GM19455 (cell line): ENCODE data around the gene IFI27L1.
A peak's percentile ranks its signal among the peaks of the same experiment; 100 is the strongest.
"Not testable (repeated sequence)": the region's sequence is repeated elsewhere in the genome, so short reads cannot be mapped to it uniquely, and the experiment has no call there.

Experiments used
- ATAC-seq: cut with Tn5 transposase; IDR thresholded peaks from one replicate; pipeline ENCODE4 v1.9.1; 2021; ENCODE audit not compliant: unreplicated experiment

IFI27L1 gene

DNA sequence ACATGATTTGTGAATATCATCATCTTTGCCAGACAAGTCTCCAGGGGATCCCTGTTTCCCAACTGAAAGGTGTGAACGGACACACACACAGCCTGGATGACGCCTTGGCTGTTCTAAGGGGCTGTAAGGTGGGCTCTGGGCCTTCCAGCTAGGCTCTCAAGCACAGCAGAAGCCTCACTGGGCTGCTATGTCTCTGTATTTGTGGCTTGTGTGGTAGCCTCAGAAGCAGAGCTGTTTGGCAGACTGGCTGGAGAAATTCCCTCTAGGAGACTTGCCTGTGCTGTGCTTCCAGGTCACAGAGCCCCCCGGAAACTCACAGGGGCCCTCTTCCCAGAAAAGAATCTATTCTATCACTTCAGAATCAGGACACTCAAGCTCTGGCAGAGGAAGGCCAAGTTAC lies 33.5 kb upstream of the IFI27L1 start:
- no peak for ATAC-seq

DNA sequence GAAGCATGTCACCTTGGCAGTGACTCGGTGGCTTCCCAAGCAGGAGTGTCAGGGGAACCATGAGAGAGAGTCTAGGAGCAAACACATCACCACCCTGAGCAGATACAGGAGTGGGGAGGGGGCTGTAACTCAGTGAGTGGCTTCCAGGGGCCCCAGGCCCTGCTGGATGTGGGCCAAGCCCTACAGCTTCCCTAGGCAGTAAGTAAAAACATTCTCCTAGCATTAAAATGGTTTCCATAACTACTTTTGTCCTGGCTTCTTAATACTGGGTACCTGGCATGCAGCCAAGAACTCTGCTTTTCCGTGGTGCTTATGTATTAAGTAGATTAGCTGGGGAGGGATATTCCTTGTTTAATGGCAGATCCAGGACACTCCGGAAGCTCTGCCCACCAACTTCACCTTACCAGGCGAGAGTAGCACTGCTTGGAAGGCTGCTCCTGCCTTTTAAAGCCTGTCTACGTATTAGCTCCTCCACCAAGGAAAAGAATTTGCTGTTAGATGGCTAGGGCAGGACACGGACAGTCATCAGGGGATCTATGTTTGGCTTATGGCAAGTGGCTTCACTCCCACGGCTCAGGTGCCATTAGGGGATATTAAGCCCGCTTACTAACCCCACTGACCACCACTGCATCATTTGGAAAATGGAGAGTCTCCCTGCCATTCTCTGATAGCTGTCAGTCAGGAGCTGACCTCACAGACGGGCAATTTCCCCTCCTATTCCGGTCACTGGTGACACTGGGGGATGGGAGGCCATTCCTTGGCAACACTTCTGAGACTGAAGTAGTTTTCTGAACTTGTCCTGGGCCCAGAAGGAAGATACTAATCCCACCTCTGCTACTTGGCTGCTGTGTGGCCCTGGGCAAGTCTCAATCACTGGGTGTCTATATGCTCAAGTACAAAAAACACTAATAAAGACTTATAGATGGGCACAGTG lies 32.2 kb upstream of the IFI27L1 start:
- no peak for ATAC-seq

- no peak for ATAC-seq
Measured at GRCh38 chr14:94049625-94050023, 31.5 kb upstream of the IFI27L1 start.

DNA sequence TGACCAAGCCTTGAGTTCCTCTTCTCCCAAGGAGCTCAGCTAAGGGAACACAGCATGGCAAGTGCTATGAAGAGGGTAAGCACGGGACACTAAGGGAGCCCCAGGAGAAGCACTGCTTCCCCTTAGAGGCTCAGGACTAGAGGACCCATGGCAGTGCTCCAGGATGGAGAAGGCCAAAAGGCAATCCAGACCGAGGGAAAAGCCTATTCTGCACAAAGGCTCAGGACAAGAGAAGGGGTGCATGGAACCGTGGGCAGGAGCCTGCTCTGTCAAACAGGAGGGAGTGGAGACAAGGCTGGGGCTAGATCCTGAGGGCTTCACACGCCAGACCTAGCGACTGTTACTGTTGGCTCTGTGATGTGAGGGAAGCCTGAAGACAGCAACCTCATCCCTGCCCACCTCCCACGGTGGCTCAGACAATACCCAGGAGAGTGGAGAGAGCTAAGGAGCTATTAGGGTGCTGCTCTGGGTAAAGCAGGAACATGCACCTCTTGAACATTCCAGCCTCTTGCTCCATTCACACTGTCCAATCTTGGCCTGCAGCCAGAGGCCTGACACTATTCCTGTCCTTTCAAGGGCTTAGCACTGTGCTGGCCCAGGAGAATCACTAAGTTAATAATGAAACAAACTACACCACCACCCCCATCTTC lies 30.8 kb upstream of the IFI27L1 start:
- no peak for ATAC-seq

GRCh38 chr14:94051115-94051514 lies 30.0 kb upstream of the IFI27L1 start:
- ATAC-seq, result no peak

DNA sequence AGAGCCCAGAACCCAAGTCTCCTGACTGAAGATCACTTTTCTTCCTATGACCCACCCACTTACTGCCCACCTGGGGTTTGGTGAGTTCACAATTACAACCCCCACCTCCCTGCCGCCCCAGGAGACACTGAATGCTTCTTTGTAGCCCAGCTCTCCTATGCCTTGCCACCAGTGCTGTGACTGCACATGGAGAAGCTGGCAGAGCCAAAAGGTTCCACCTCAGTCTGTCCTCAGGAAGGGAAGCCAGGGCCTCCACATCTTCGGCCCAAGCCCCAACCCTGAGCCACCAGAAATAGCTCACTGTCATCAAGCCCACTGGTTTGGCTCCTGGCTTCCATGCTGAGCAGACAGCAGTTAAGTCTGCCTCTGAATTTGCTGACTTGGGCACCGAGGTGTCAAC lies 29.3 kb upstream of the IFI27L1 start:
- no peak for ATAC-seq

DNA sequence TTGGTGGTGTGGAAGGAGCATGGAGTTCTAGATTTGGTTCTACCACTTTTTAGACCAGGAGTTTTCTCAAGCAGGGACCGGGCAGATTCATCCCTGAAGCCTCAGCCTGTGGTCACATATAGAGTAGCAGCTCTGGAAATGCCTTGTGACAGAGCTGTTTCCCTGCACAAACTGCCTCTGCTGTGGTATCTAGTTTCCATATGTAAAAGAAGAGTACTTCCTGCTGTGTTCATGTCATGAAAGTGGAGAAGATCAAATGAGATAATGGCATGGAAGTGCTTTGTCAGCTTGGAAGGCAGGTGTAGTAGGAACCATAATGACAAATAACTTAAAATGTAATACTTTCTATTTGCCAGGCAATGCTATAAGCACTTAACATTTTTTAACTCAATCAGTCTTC lies 28.9 kb upstream of the IFI27L1 start:
- no peak for ATAC-seq

DNA sequence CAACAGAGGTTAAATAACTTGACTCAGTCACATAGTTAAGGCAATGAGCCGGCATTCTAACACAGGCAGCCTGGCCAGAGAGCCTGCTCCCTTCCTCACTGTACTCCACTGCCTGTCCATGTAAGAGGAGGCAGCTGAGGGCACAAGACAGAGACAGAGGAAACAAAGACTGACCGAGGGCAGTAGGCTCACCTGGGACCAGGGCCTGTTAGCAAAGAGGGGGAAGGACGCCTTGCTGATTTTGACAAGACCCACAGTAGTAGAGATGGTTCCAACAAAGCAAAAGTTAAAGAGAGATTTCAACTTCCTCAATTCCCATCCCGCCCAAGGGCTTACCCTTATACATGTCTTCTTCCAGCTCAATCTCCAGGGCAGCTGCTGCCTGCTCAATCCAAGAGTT lies 28.4 kb upstream of the IFI27L1 start:
- ATAC-seq, result no peak

DNA sequence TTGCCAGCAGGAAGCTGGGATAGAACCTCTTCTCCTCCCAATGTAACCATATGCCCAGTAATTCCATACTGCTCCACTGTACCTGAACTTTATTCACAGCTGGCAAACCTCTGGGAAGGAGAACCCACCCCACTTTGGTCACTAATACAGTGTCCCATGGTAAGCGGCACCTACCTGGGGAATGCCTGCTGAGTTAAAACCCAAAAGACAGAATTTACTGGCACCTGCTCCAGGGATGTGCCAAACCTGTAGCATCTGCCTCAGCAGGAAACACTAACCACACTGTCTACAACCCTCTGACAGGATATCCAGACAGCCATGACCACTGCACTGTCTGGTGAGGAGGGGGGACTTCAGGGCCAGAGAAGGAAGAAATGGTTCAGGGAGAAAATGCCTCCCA lies 26.7 kb upstream of the IFI27L1 start:
- ATAC-seq, result no peak

DNA sequence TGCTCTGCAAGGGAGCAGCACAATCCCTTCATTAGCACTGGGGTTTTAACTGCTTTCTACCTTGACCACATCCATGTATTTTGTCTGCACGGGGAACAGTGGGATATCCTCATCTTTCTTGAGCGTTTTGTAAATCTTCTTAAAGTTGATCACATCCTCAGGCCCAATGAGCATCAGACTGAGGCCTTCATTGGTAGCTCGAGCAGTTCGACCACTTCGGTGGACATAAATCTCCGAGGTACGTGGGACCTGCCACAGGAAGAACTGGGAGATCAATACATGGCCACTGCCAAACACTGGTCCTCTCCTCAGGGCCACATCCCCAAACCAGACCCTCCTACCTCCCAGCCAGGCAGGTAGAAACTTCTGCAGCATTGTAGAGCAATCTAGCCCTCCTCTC lies 26.2 kb upstream of the IFI27L1 start:
- ATAC-seq, result no peak

DNA sequence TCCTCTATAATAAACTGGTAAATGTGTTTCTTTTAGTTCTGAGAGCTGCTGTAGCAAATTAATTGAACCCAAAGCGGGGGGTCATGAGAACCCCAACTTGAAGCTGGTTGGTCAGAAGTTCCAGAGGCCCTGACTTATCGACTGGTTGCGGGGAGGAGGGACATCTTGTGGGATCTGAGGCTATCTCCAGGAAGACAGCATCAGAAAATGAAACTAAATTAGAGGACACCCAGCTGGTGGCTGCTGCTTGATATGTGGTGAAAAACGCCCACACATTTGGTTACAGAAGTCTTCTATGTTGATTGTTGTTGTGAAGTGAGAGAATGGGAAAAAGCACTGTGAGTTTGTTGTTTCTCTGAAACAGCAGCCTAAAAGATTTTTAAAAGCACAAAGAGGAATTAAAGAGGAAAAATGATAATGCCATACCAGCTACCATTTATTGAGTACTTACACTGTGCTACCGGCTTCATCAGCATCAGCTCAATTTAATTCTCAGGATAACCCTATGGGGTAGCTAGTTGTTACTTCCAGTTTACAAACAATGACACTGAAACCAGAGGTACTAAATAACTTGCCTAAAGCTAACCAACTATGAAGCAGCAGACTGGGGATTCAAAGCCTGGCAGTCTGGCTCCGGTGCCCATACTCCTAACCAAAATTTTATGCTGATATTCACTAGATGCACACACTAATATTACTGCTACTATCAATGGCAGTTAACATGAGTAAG lies 24.4 kb upstream of the IFI27L1 start:
- ATAC-seq, result peak; percentile 93

DNA sequence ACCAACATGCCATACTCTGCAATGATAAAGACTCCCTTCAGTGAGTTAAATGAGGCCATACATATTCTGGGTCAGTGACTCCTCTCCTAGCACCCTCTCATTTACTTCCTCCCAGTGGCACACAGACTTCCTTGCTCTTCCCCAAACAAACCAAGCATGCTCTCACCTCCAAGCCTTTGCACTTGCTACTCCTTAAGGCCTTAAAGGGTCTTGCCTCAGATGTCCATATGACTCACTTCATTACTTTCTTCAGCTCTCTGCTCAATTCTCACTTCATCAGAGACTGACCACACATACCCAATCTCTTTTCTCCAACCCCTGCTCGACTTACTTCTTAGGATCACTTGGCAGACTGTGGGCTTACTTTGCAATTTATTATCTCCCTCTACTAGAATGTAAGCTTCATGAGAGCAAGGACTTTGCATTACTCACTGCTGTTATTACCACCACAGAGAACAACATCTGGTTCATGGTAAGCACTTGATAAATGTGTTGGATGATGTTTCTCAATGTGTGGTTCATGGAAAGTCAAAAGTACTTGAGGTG lies 22.9 kb upstream of the IFI27L1 start:
- ATAC-seq, result no peak

GRCh38 chr14:94058674-94059138 lies 22.4 kb upstream of the IFI27L1 start:
- no peak for ATAC-seq

GRCh38 chr14:94059998-94060397 lies 21.1 kb upstream of the IFI27L1 start:
- no peak for ATAC-seq

DNA sequence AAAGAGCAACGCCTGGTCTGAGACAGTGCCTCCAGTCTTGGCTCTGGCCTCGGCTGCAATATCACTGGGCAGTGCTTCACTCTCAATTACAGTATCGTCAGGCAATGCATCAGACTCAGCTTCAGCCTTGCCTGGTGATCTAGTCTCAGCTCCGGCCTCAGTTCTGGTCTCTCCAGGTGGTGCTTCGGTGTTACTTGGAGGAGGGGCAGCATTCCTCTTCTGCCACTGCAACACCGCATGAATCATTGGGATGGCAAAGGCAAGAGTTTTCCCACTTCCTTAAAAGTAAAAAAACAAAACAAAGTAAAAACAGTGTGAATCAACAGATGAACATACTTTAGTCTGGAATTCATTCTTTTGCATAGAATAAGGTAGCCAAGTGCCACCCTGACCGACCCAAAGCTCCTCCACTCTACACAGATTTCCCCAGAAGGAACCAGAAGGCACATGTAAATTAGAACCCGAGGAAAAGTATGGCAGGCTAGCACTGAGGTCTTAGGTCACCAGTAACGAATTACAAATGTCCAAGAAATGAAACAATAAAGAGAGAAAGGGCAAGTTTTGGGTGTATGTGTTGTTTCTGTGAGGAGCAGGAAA lies 18.7 kb upstream of the IFI27L1 start:
- ATAC-seq, result no peak

- no peak for ATAC-seq
Measured at GRCh38 chr14:94066089-94066676, 14.9 kb upstream of the IFI27L1 start.

DNA sequence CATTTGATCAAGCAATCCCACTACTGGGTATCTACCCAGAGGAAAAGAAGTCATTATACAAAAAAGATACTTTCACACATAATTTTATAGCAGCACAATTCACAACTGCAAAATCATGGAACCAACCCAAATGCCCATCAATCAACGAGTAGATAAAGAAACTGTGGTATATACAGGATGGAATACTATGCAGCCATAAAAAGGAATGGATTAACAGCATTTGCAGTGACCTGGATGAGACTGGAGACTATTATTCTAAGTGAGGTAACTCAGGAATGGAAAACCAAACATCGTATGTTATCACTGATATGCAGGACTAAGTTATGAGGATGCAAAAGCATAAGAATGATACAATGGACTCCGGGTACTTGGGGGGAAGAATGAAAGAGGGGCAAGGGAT lies 9.0 kb upstream of the IFI27L1 start:
- not testable (repeated sequence) for ATAC-seq

GRCh38 chr14:94074534-94074933 lies 6.6 kb upstream of the IFI27L1 start:
- ATAC-seq, result no peak

- no peak for ATAC-seq
Measured at GRCh38 chr14:94075008-94075407, 6.1 kb upstream of the IFI27L1 start.

- ATAC-seq, result no peak
Measured at GRCh38 chr14:94077111-94077821, 3.8 kb upstream of the IFI27L1 start.
